Measurements from ENCODE around the gene ARFIP1. TPM values are rescaled to one million over a fixed set of nuclear protein-coding genes. Genes with fewer than 3 reads are reported as not detected.

Gene ARFIP1
- total RNA-seq, 2 experiments from 2014 or later, result 9.3 to 10.5 TPM

GRCh38 chr4:152795891-152796290, 16.1 kb downstream of the ARFIP1 start:
- Mint-ChIP-seq H3K9me3 (no peaks in the 10 kb centered on the region), H3K4me3 (no peak overlapping the region), H3K4me1 (ENCODE audit: low read depth) (peaks cover 4% of the 10 kb centered on the region), H3K36me3 (no peaks in the 10 kb centered on the region), H3K27ac (no peak overlapping the region), H3K27me3 (no peaks in the 10 kb centered on the region)
- no peak for DNase-seq
- POLR2A ChIA-PET, result no interaction called here
- intact Hi-C loops (cut with micrococcal nuclease), result no loop called here
- CTCF ChIA-PET, result no interaction called here

GRCh38 chr4:152803541-152803940, 23.8 kb downstream of the ARFIP1 start:
- intact Hi-C loops (cut with micrococcal nuclease), result no loop called here
- H3K9me3 Mint-ChIP-seq, result no peaks in the 10 kb centered on the region
- no peak for DNase-seq
- no peak overlapping the region for H3K27ac Mint-ChIP-seq
- no peak overlapping the region for H3K4me3 Mint-ChIP-seq
- H3K4me1 Mint-ChIP-seq (ENCODE audit: low read depth), result peaks cover 17% of the 10 kb centered on the region
- H3K27me3 Mint-ChIP-seq, result no peaks in the 10 kb centered on the region
- CTCF ChIA-PET, result no interaction called here
- POLR2A ChIA-PET, result no interaction called here
- H3K36me3 Mint-ChIP-seq, result peaks cover 6% of the 10 kb centered on the region

- Mint-ChIP-seq H3K9me3 (no peaks in the 10 kb centered on the region), H3K4me1 (ENCODE audit: low read depth) (peaks cover 17% of the 10 kb centered on the region), H3K36me3 (peaks cover 10% of the 10 kb centered on the region), H3K27me3 (no peaks in the 10 kb centered on the region), H3K4me3 (no peak overlapping the region), H3K27ac (no peak overlapping the region)
- ChIA-PET CTCF (interaction anchor here (1.1 kb wide), 1 partner anchor 165 kb away, joined by 4 read pairs; no protein-coding TSS in a partner anchor), POLR2A (no interaction called here)
- intact Hi-C loops (cut with micrococcal nuclease), result no loop called here
- DNase-seq, result no peak
Measured at GRCh38 chr4:152805071-152805650, 25.4 kb downstream of the ARFIP1 start.

- intact Hi-C loops (cut with micrococcal nuclease), result no loop called here
- Mint-ChIP-seq H3K27ac (no peak overlapping the region), H3K27me3 (no peaks in the 10 kb centered on the region), H3K9me3 (peaks cover 2% of the 10 kb centered on the region), H3K4me3 (no peak overlapping the region), H3K4me1 (ENCODE audit: low read depth) (peaks cover 17% of the 10 kb centered on the region), H3K36me3 (peaks cover 13% of the 10 kb centered on the region)
- ChIA-PET CTCF (interaction anchor here (1.1 kb wide), 1 partner anchor 165 kb away, joined by 4 read pairs; no protein-coding TSS in a partner anchor), POLR2A (no interaction called here)
- DNase-seq, result no peak
Measured at GRCh38 chr4:152805818-152806217, 26.1 kb downstream of the ARFIP1 start.

GRCh38 chr4:152806501-152807125, 26.9 kb downstream of the ARFIP1 start:
- DNase-seq, result no peak
- Mint-ChIP-seq H3K27ac (no peak overlapping the region), H3K27me3 (no peaks in the 10 kb centered on the region), H3K4me1 (ENCODE audit: low read depth) (peaks cover 17% of the 10 kb centered on the region), H3K36me3 (peaks cover 19% of the 10 kb centered on the region), H3K9me3 (peaks cover 4% of the 10 kb centered on the region), H3K4me3 (no peak overlapping the region)
- intact Hi-C loops (cut with micrococcal nuclease), result loop anchor here (1.0 kb wide), 1 partner anchor 27 kb away; the partner anchor contains the start of genes ARFIP1 and TIGD4
- CTCF ChIA-PET, result no interaction called here
- POLR2A ChIA-PET, result no interaction called here

GRCh38 chr4:152807294-152807829, 27.6 kb downstream of the ARFIP1 start:
- H3K27ac Mint-ChIP-seq, result no peak overlapping the region
- DNase-seq, result no peak
- H3K4me3 Mint-ChIP-seq, result peak overlapping the region; percentile 28
- peaks cover 24% of the 10 kb centered on the region for H3K36me3 Mint-ChIP-seq
- H3K4me1 Mint-ChIP-seq (ENCODE audit: low read depth), result peaks cover 17% of the 10 kb centered on the region
- H3K27me3 Mint-ChIP-seq, result no peaks in the 10 kb centered on the region
- POLR2A ChIA-PET, result no interaction called here
- intact Hi-C loops (cut with micrococcal nuclease), result loop anchor here (1.0 kb wide), 1 partner anchor 28 kb away; the partner anchor contains the start of genes ARFIP1 and TIGD4
- peaks cover 4% of the 10 kb centered on the region for H3K9me3 Mint-ChIP-seq
- CTCF ChIA-PET, result no interaction called here

GRCh38 chr4:152808670-152809069, 28.9 kb downstream of the ARFIP1 start:
- no peak for DNase-seq
- intact Hi-C loops (cut with micrococcal nuclease), result no loop called here
- ChIA-PET POLR2A (no interaction called here), CTCF (interaction anchor here (0.9 to 2.1 kb wide), 2 partner anchors 23 to 318 kb away, joined by 3 to 6 read pairs; no protein-coding TSS in a partner anchor)
- Mint-ChIP-seq H3K4me1 (ENCODE audit: low read depth) (peaks cover 17% of the 10 kb centered on the region), H3K9me3 (peaks cover 7% of the 10 kb centered on the region), H3K27me3 (no peaks in the 10 kb centered on the region), H3K36me3 (peaks cover 32% of the 10 kb centered on the region), H3K27ac (no peak overlapping the region), H3K4me3 (no peak overlapping the region)

- ChIA-PET POLR2A (no interaction called here), CTCF (no interaction called here)
- Mint-ChIP-seq H3K9me3 (peaks cover 21% of the 10 kb centered on the region), H3K4me3 (no peak overlapping the region), H3K36me3 (peaks cover 50% of the 10 kb centered on the region), H3K27ac (no peak overlapping the region), H3K27me3 (no peaks in the 10 kb centered on the region), H3K4me1 (ENCODE audit: low read depth) (peaks cover 17% of the 10 kb centered on the region)
- intact Hi-C loops (cut with micrococcal nuclease), result no loop called here
- DNase-seq, result no peak
Measured at GRCh38 chr4:152810715-152811287, 31.0 kb downstream of the ARFIP1 start.

- Mint-ChIP-seq H3K4me1 (ENCODE audit: low read depth) (peaks cover 10% of the 10 kb centered on the region), H3K27me3 (no peaks in the 10 kb centered on the region), H3K27ac (no peak overlapping the region), H3K4me3 (no peak overlapping the region), H3K9me3 (peaks cover 32% of the 10 kb centered on the region), H3K36me3 (peaks cover 60% of the 10 kb centered on the region)
- POLR2A ChIA-PET, result no interaction called here
- CTCF ChIA-PET, result no interaction called here
- no peak for DNase-seq
- intact Hi-C loops (cut with micrococcal nuclease), result no loop called here
Measured at GRCh38 chr4:152815078-152815477, 35.3 kb downstream of the ARFIP1 start.

GRCh38 chr4:152817331-152817730, 37.6 kb downstream of the ARFIP1 start:
- intact Hi-C loops (cut with micrococcal nuclease), result no loop called here
- CTCF ChIA-PET, result no interaction called here
- peaks cover 28% of the 10 kb centered on the region for H3K9me3 Mint-ChIP-seq
- no peak for DNase-seq
- POLR2A ChIA-PET, result no interaction called here
- H3K4me1 Mint-ChIP-seq (ENCODE audit: low read depth), result peaks cover 10% of the 10 kb centered on the region
- peaks cover 47% of the 10 kb centered on the region for H3K36me3 Mint-ChIP-seq
- H3K27me3 Mint-ChIP-seq, result no peaks in the 10 kb centered on the region
- H3K4me3 Mint-ChIP-seq, result no peak overlapping the region
- no peak overlapping the region for H3K27ac Mint-ChIP-seq

- peaks cover 10% of the 10 kb centered on the region for H3K4me1 Mint-ChIP-seq (ENCODE audit: low read depth)
- no peak for DNase-seq
- H3K4me3 Mint-ChIP-seq, result no peak overlapping the region
- H3K9me3 Mint-ChIP-seq, result peaks cover 23% of the 10 kb centered on the region
- peaks cover 34% of the 10 kb centered on the region for H3K36me3 Mint-ChIP-seq
- no peaks in the 10 kb centered on the region for H3K27me3 Mint-ChIP-seq
- POLR2A ChIA-PET, result no interaction called here
- no peak overlapping the region for H3K27ac Mint-ChIP-seq
- CTCF ChIA-PET, result interaction anchor here (0.7 kb wide), 1 partner anchor 36 kb away, joined by 3 read pairs; no protein-coding TSS in a partner anchor
- intact Hi-C loops (cut with micrococcal nuclease), result no loop called here
Measured at GRCh38 chr4:152819026-152819645, 39.4 kb downstream of the ARFIP1 start.

- intact Hi-C loops (cut with micrococcal nuclease), result no loop called here
Measured at GRCh38 chr4:152820073-152820472, 40.3 kb downstream of the ARFIP1 start.

More at GRCh38 chr4:152820073-152820472, 40.3 kb downstream of the ARFIP1 start:
- no peak for DNase-seq
- peaks cover 23% of the 10 kb centered on the region for H3K9me3 Mint-ChIP-seq
- H3K4me1 Mint-ChIP-seq (ENCODE audit: low read depth), result peaks cover 10% of the 10 kb centered on the region
- CTCF ChIA-PET, result no interaction called here
- POLR2A ChIA-PET, result no interaction called here
- no peak overlapping the region for H3K4me3 Mint-ChIP-seq
- H3K36me3 Mint-ChIP-seq, result peaks cover 24% of the 10 kb centered on the region
- H3K27ac Mint-ChIP-seq, result no peak overlapping the region
- H3K27me3 Mint-ChIP-seq, result no peaks in the 10 kb centered on the region

All from activated CD4-positive, alpha-beta memory T cell treated with anti-CD3 and anti-CD28 coated beads for 36 hours (primary cell).